Cardiac muscle cell (in vitro differentiated cells and primary cell): ENCODE data around the gene EPHA6. TPM values are rescaled to one million over a fixed set of nuclear protein-coding genes. Genes with fewer than 3 reads are reported as not detected.

Experiments used
- DNase-seq, 2 donors: peaks; one replicate each; pipeline versions ENCODE4 v3.0.0 to v3.0.0-alpha.2; 2010 to 2017; ENCODE audit warnings: low read depth in 1 of 2, low spot score in 1 of 2
- H3K27ac ChIP-seq: fragments of 200-600 bp; sonication (generic); 2 replicates; pipeline ENCODE4 v1.5.1; 2016
- H3K27me3 ChIP-seq: fragments of 200-600 bp; sonication (generic); 2 replicates; pipeline ENCODE4 v1.6.0; 2016; ENCODE audit warnings: control low read depth
- H3K36me3 ChIP-seq: fragments of 200-600 bp; sonication (generic); 2 replicates; pipeline ENCODE4 v1.5.1; 2016; ENCODE audit warnings: control low read depth
- H3K4me1 ChIP-seq: fragments of 200-600 bp; sonication (generic); 2 replicates; pipeline ENCODE4 v1.8.1; 2017; ENCODE audit warnings: low read depth, mild to moderate bottlenecking, mixed run types
- H3K4me3 ChIP-seq: fragments of 200-600 bp; sonication (generic); 2 replicates; pipeline ENCODE4 v1.5.1; 2016; ENCODE audit warnings: mild to moderate bottlenecking
- H3K9me3 ChIP-seq: fragments of 200-600 bp; sonication (generic); 2 replicates; pipeline ENCODE4 v1.5.1; 2017; ENCODE audit warnings: low read depth, mild to moderate bottlenecking, control low read depth
- CTCF ChIP-seq: IDR thresholded peaks from 2 replicates; pipeline ENCODE4 v1.5.1; 2012; ENCODE audit warnings: low read depth, mild to moderate bottlenecking, low read length
- polyA plus RNA-seq: library from polyadenylated mRNA; unstranded; fragments of >200 nt; fragmentation: Nextera tagmentation; extraction: Ambion mirVana; gene quantifications from 2 replicates; pipeline ENCODE4 v1.2.1, GENCODE V29; 2016
- total RNA-seq: library from RNA; depleted of rRNA; stranded (reverse); fragments of >200 nt; gene quantifications from 2 replicates; pipeline ENCODE4 v1.2.3, GENCODE V29; 2016

The EPHA6 gene
- total and polyA plus RNA-seq, 2 experiments from 2014 or later: 0.15 TPM; not detected in 1

GRCh38 chr3:96959901-96960641 is 145.7 kb downstream of the EPHA6 start:
- no peak overlapping the region for H3K4me3 ChIP-seq
- no peak overlapping the region for H3K27ac ChIP-seq
- H3K4me1 ChIP-seq: no peaks in the 10 kb centered on the region
- H3K36me3 ChIP-seq: no peaks in the 10 kb centered on the region
- no peak for DNase-seq
- peaks cover 2% of the 10 kb centered on the region for H3K9me3 ChIP-seq
- no peak for TF ChIP-seq CTCF
- no peaks in the 10 kb centered on the region for H3K27me3 ChIP-seq

GRCh38 chr3:96960661-96961330 is 146.4 kb downstream of the EPHA6 start:
- no peak for DNase-seq
- Histone ChIP-seq H3K36me3 (no peaks in the 10 kb centered on the region), H3K27ac (no peak overlapping the region), H3K4me3 (no peak overlapping the region), H3K27me3 (no peaks in the 10 kb centered on the region), H3K4me1 (no peaks in the 10 kb centered on the region), H3K9me3 (peaks cover 2% of the 10 kb centered on the region)
- TF ChIP-seq CTCF: no peak

GRCh38 chr3:96961576-96961975 is 147.2 kb downstream of the EPHA6 start:
- H3K27me3 ChIP-seq: no peaks in the 10 kb centered on the region
- no peak for TF ChIP-seq CTCF
- no peak overlapping the region for H3K4me3 ChIP-seq
- no peaks in the 10 kb centered on the region for H3K36me3 ChIP-seq
- no peak for DNase-seq
- no peaks in the 10 kb centered on the region for H3K4me1 ChIP-seq
- peaks cover 2% of the 10 kb centered on the region for H3K9me3 ChIP-seq
- H3K27ac ChIP-seq: no peak overlapping the region

GRCh38 chr3:96966181-96966929 is 152.0 kb downstream of the EPHA6 start:
- Histone ChIP-seq H3K4me3 (no peak overlapping the region), H3K9me3 (no peaks in the 10 kb centered on the region), H3K4me1 (no peaks in the 10 kb centered on the region), H3K27ac (no peak overlapping the region), H3K36me3 (no peaks in the 10 kb centered on the region), H3K27me3 (no peaks in the 10 kb centered on the region)
- no peak for TF ChIP-seq CTCF
- no peak for DNase-seq

GRCh38 chr3:96970211-96970610 is 155.8 kb downstream of the EPHA6 start:
- Histone ChIP-seq H3K27ac (no peak overlapping the region), H3K36me3 (no peaks in the 10 kb centered on the region), H3K27me3 (no peaks in the 10 kb centered on the region), H3K4me1 (no peaks in the 10 kb centered on the region), H3K9me3 (no peaks in the 10 kb centered on the region), H3K4me3 (no peak overlapping the region)
- DNase-seq: no peak
- TF ChIP-seq CTCF: no peak
